Measurements from ENCODE around the gene HES1. TPM values are rescaled to one million over a fixed set of nuclear protein-coding genes. Genes with fewer than 3 reads are reported as not detected.
A peak's percentile ranks its signal among the peaks of the same experiment; 100 is the strongest.

HES1 gene
- total and polyA plus RNA-seq, 9 of the 15 experiments (the other 6 are each of a cell fraction or from before 2014, with no cell fraction given) = 3.4 to 37.0 (median 19.3) TPM

DNA sequence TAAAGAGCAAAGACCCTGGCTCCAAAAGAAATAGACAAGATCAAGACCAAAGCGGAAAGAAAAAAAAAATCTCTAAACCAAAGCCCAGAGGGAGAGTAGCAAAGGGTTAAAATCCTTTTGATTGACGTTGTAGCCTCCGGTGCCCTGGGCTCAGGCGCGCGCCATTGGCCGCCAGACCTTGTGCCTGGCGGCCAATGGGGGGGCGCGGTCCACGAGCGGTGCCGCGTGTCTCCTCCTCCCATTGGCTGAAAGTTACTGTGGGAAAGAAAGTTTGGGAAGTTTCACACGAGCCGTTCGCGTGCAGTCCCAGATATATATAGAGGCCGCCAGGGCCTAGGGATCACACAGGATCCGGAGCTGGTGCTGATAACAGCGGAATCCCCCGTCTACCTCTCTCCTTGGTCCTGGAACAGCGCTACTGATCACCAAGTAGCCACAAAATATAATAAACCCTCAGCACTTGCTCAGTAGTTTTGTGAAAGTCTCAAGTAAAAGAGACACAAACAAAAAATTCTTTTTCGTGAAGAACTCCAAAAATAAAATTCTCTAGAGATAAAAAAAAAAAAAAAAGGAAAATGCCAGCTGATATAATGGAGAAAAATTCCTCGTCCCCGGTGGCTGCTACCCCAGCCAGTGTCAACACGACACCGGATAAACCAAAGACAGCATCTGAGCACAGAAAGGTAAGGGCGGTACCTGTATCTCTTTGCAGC lies at the start of gene HES1 (continued):
- TF ChIP-seq KDM5B (IDR thresholded peaks at IDR 0.05; ENCODE audit: insufficient replicate concordance, low read depth, low read length) (peak; percentile 99), TBL1XR1 (IDR thresholded peaks at IDR 0.05; ENCODE audit: low read length in 2 of 2) (peak in 1 of 2 experiments; percentile 72; a peak in 1 of 4 replicates), U2AF1 (optimal IDR thresholded peaks at IDR 0.05; ENCODE audit: low read depth, low read length) (no peak), GTF2A2 (tag; IDR thresholded peaks at IDR 0.05) (peak; percentile 80), BRD9 (IDR thresholded peaks at IDR 0.05; ENCODE audit: low read depth, partially characterized antibody) (peak; percentile 1), ZBTB8A (IDR thresholded peaks at IDR 0.05; ENCODE audit: partially characterized antibody) (no peak), ARNT (IDR thresholded peaks at IDR 0.05) (no peak), NONO (IDR thresholded peaks at IDR 0.05; ENCODE audit: low read depth in 2 of 2, low read length in 1 of 2) (peak in 1 of 2 experiments; percentile 59; a peak in 1 of 4 replicates), ZBTB43 (CRISPR knock-in tag; IDR thresholded peaks at IDR 0.05) (no peak), SREBF1 (IDR thresholded peaks at IDR 0.05; ENCODE audit: borderline replicate concordance, low read depth, low read length) (0 out of 2 replicates have a peak, but pooled peaks have one; percentile 19), FOSL1 (tag; conservative IDR thresholded peaks at IDR 0.05) (no peak), CSDE1 (IDR thresholded peaks at IDR 0.05) (no peak), ARID1B (IDR thresholded peaks at IDR 0.05) (peak; percentile 43; the same call in 1 of the 2 replicates), ZFP36 (IDR thresholded peaks at IDR 0.05; ENCODE audit: low read depth, low read length, partially characterized antibody) (no peak), SMAD1 (IDR thresholded peaks at IDR 0.05; ENCODE audit: low read depth, low read length, partially characterized antibody) (peak; percentile 88), SAFB (IDR thresholded peaks at IDR 0.05; ENCODE audit: borderline replicate concordance, low read depth, low read length) (no peak)
- TF ChIP-seq, protein P1, sequence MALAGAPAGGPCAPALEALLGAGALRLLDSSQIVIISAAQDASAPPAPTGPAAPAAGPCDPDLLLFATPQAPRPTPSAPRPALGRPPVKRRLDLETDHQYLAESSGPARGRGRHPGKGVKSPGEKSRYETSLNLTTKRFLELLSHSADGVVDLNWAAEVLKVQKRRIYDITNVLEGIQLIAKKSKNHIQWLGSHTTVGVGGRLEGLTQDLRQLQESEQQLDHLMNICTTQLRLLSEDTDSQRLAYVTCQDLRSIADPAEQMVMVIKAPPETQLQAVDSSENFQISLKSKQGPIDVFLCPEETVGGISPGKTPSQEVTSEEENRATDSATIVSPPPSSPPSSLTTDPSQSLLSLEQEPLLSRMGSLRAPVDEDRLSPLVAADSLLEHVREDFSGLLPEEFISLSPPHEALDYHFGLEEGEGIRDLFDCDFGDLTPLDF (CRISPR knock-in tag; IDR thresholded peaks at IDR 0.05) = no peak; the same call in 1 of the 2 replicates
- TF ChIP-seq, protein P2, sequence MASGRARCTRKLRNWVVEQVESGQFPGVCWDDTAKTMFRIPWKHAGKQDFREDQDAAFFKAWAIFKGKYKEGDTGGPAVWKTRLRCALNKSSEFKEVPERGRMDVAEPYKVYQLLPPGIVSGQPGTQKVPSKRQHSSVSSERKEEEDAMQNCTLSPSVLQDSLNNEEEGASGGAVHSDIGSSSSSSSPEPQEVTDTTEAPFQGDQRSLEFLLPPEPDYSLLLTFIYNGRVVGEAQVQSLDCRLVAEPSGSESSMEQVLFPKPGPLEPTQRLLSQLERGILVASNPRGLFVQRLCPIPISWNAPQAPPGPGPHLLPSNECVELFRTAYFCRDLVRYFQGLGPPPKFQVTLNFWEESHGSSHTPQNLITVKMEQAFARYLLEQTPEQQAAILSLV (tag; IDR thresholded peaks at IDR 0.05) = no peak
- TF ChIP-seq, protein P3, sequence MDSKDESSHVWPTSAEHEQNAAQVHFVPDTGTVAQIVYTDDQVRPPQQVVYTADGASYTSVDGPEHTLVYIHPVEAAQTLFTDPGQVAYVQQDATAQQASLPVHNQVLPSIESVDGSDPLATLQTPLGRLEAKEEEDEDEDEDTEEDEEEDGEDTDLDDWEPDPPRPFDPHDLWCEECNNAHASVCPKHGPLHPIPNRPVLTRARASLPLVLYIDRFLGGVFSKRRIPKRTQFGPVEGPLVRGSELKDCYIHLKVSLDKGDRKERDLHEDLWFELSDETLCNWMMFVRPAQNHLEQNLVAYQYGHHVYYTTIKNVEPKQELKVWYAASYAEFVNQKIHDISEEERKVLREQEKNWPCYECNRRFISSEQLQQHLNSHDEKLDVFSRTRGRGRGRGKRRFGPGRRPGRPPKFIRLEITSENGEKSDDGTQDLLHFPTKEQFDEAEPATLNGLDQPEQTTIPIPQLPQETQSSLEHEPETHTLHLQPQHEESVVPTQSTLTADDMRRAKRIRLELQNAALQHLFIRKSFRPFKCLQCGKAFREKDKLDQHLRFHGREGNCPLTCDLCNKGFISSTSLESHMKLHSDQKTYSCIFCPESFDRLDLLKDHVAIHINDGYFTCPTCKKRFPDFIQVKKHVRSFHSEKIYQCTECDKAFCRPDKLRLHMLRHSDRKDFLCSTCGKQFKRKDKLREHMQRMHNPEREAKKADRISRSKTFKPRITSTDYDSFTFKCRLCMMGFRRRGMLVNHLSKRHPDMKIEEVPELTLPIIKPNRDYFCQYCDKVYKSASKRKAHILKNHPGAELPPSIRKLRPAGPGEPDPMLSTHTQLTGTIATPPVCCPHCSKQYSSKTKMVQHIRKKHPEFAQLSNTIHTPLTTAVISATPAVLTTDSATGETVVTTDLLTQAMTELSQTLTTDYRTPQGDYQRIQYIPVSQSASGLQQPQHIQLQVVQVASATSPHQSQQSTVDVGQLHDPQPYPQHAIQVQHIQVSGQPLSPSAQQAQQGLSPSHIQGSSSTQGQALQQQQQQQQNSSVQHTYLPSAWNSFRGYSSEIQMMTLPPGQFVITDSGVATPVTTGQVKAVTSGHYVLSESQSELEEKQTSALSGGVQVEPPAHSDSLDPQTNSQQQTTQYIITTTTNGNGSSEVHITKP (IDR thresholded peaks at IDR 0.05; ENCODE audit: partially characterized antibody) = peak; percentile 22
